ENCODE measurements around the gene NRBP1. TPM values are rescaled to one million over a fixed set of nuclear protein-coding genes. Genes with fewer than 3 reads are reported as not detected.
A peak's percentile ranks its signal among the peaks of the same experiment; 100 is the strongest.

NRBP1 gene
- total and polyA plus RNA-seq, 2 of the 4 experiments (the other 2 are of a cell fraction), result 120 to 155 TPM

GRCh38 chr2:27409321-27410073, 18.9 kb upstream of the NRBP1 start, which contains the start of gene PPM1G:
Gene PPM1G, minus strand, starts transcription at chr2:27409591. Its CDS starts 169 bp downstream, at chr2:27409422.
- peak within 1 kb of the TSS; percentile 99 for H3K4me2 ChIP-seq (ENCODE audit: low read depth, low read length)
- H3K9me1 ChIP-seq (ENCODE audit: insufficient read depth, low read length), result peaks cover 4% of the 10 kb centered on the region; the same call in 1 of the 2 replicates
- BruUV-seq (replicated peaks), result no TSS peak
- H4K91ac ChIP-seq (ENCODE audit: insufficient read depth, low read depth, low read length), result peak within 1 kb of the TSS; percentile 80
- H2AK5ac ChIP-seq (ENCODE audit: low read depth, low read length), result peak within 1 kb of the TSS; percentile 88
- H2AK9ac ChIP-seq (replicated peaks; ENCODE audit: low read depth, low read length, poor library complexity), result peak within 1 kb of the TSS; percentile 95
- intact Hi-C loops (cut with micrococcal nuclease), result loop anchor here (1.0 to 10.0 kb wide), 4 partner anchors 19 to 273 kb away; partner anchors contain the start of genes CCDC121, GPN1, NRBP1 and SLC4A1AP
- peak within 1 kb of the TSS; percentile 63 for H3K4me3 ChIP-seq (ENCODE audit: insufficient read depth, low read depth, low read length)
- H3K4me1 ChIP-seq (ENCODE audit: control insufficient read depth, insufficient read depth, low read length), result 0 out of 2 replicates have a peak, but pooled peaks cover 2% of the 10 kb centered on the region
- CTCF ChIA-PET, result interaction anchor here (1.2 to 1.3 kb wide), 2 partner anchors 13 to 21 kb away, joined by 3 to 6 read pairs; no protein-coding TSS in a partner anchor
- H3K9ac ChIP-seq (ENCODE audit: low read depth, low read length), result peak within 1 kb of the TSS; percentile 78
- no peak within 1 kb of the TSS for H2BK15ac ChIP-seq (ENCODE audit: low read depth, low read length)
- no peaks in the 10 kb centered on the region for H3K9me3 ChIP-seq (ENCODE audit: control insufficient read depth, insufficient read depth, low read length)
- peak within 1 kb of the TSS; percentile 71 for H3K56ac ChIP-seq (ENCODE audit: extremely low read depth, insufficient read depth, low read length)
- peaks cover 0 to 18% of the 10 kb centered on the region in 2 experiments; a peak in 2 of 4 replicates for H3K79me1 ChIP-seq (ENCODE audit: low read depth in 1 of 2, low read length in 2 of 2)
- peak within 1 kb of the TSS; percentile 97 for H2AFZ ChIP-seq (replicated peaks; ENCODE audit: low read length, poor library complexity)
- H2BK120ac ChIP-seq (ENCODE audit: low read depth, low read length), result 0 out of 2 replicates have a peak within 1 kb of the TSS, but pooled peaks have one; percentile 6
- H3K27me3 ChIP-seq (ENCODE audit: control insufficient read depth, insufficient read depth, low read length), result no peaks in the 10 kb centered on the region
- ATAC-seq (ENCODE audit: low read depth), result peak; percentile 97
- H3K18ac ChIP-seq (ENCODE audit: low read depth, low read length), result peak within 1 kb of the TSS; percentile 20; the same call in 1 of the 2 replicates
- peaks cover 3% of the 10 kb centered on the region; the same call in 1 of the 2 replicates for H3K36me3 ChIP-seq (ENCODE audit: control insufficient read depth, insufficient read depth, low read length)
- H3K4ac ChIP-seq (ENCODE audit: low read depth, low read length), result peak within 1 kb of the TSS; percentile 76
- peak within 1 kb of the TSS; percentile 36 for H2BK5ac ChIP-seq (ENCODE audit: low read depth, low read length, poor library complexity, severe bottlenecking)
- peak within 1 kb of the TSS; percentile 71 for H3K14ac ChIP-seq (replicated peaks; ENCODE audit: low read depth, low read length)
- peaks cover 8% of the 10 kb centered on the region for H4K20me1 ChIP-seq (ENCODE audit: insufficient read depth, low read length)
- H4K8ac ChIP-seq (ENCODE audit: low read depth in 2 of 2, low read length in 2 of 2), result peak within 1 kb of the TSS; percentile 93 to 95
- in situ Hi-C loops (cut with MboI; ENCODE audit: low sequenced_read_pairs), result no loop called here
- peak within 1 kb of the TSS; percentile 71 for H3K27ac ChIP-seq (ENCODE audit: insufficient read depth, low read length)
- DNase-seq, result peak; percentile 88
- POLR2A ChIA-PET (ENCODE audit: unreplicated experiment), result interaction anchor here (0.5 to 1.0 kb wide), 2 partner anchors 10 to 19 kb away, joined by 3 read pairs; partner anchors contain the start of gene NRBP1
- H3K23ac ChIP-seq (ENCODE audit: low read depth, low read length), result peak within 1 kb of the TSS; percentile 61
- dilution Hi-C loops (cut with HindIII; ENCODE audit: low sequenced_read_pairs, unreplicated experiment), result no loop called here
- WGBS, 2 experiments (ENCODE audit: extremely low coverage in 2 of 2, insufficient read length in 1 of 2), result 3% methylated on average over 51 of the region's 82 CpGs; no CpG with 5 or more reads in 1 of the 2 experiments
- no peak within 1 kb of the TSS for H2BK20ac ChIP-seq (ENCODE audit: low read depth, low read length)
- H4K5ac ChIP-seq (ENCODE audit: low read depth, low read length), result peak within 1 kb of the TSS; percentile 64
- TF ChIP-seq MAFK (IDR thresholded peaks at IDR 0.05; ENCODE audit: low read depth, low read length), result no peak
- no peak for TF ChIP-seq SMC3 (IDR thresholded peaks at IDR 0.05; ENCODE audit: low read depth, low read length)
- TF ChIP-seq, protein P1, sequence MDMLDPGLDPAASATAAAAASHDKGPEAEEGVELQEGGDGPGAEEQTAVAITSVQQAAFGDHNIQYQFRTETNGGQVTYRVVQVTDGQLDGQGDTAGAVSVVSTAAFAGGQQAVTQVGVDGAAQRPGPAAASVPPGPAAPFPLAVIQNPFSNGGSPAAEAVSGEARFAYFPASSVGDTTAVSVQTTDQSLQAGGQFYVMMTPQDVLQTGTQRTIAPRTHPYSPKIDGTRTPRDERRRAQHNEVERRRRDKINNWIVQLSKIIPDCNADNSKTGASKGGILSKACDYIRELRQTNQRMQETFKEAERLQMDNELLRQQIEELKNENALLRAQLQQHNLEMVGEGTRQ (IDR thresholded peaks at IDR 0.05; ENCODE audit: low read depth, low read length), result no peak
- no peak for TF ChIP-seq CEBPB (IDR thresholded peaks at IDR 0.05; ENCODE audit: low read depth, low read length)
- no peak for TF ChIP-seq NFE2L2 (IDR thresholded peaks at IDR 0.05; ENCODE audit: low read depth, low read length)
- TF ChIP-seq, protein P2, sequence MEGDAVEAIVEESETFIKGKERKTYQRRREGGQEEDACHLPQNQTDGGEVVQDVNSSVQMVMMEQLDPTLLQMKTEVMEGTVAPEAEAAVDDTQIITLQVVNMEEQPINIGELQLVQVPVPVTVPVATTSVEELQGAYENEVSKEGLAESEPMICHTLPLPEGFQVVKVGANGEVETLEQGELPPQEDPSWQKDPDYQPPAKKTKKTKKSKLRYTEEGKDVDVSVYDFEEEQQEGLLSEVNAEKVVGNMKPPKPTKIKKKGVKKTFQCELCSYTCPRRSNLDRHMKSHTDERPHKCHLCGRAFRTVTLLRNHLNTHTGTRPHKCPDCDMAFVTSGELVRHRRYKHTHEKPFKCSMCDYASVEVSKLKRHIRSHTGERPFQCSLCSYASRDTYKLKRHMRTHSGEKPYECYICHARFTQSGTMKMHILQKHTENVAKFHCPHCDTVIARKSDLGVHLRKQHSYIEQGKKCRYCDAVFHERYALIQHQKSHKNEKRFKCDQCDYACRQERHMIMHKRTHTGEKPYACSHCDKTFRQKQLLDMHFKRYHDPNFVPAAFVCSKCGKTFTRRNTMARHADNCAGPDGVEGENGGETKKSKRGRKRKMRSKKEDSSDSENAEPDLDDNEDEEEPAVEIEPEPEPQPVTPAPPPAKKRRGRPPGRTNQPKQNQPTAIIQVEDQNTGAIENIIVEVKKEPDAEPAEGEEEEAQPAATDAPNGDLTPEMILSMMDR (conservative IDR thresholded peaks at IDR 0.05; ENCODE audit: low read depth, low read length), result no peak
- TF ChIP-seq RCOR1 (IDR thresholded peaks at IDR 0.05; ENCODE audit: insufficient replicate concordance, low read length), result no peak
- TF ChIP-seq POLR2A (IDR thresholded peaks at IDR 0.05; ENCODE audit: low read depth, low read length), result peak; percentile 51; the same call in 1 of the 2 replicates
- TF ChIP-seq MXI1 (IDR thresholded peaks at IDR 0.05; ENCODE audit: borderline replicate concordance, low read depth, low read length), result peak; percentile 73; the same call in 1 of the 2 replicates
- TF ChIP-seq RAD21 (IDR thresholded peaks at IDR 0.05; ENCODE audit: low read length), result no peak
- TF ChIP-seq RFX5 (IDR thresholded peaks at IDR 0.05; ENCODE audit: low read depth, low read length), result no peak
- peak; percentile 92 for TF ChIP-seq MAZ (IDR thresholded peaks at IDR 0.05; ENCODE audit: borderline replicate concordance, low read depth, low read length)
- no peak for TF ChIP-seq CHD1 (IDR thresholded peaks at IDR 0.05; ENCODE audit: low read depth, low read length)

Data from IMR-90 (cell line).